Vagina (tissue), 2 donors: Measurements from ENCODE around the gene RTP3.
"Not testable (repeated sequence)": the region's sequence is repeated elsewhere in the genome, so short reads cannot be mapped to it uniquely, and the experiment has no call there.

Experiments used
- CTCF ChIP-seq, 3 experiments: fragments of 450-650 bp in 2 of 3; fragments of 200-600 bp in 1 of 3; sonication (generic) in 1 of 3; IDR thresholded peaks; one replicate each; pipeline ENCODE4 v1.5.1; 2017 to 2019; ENCODE audit warnings: antibody characterized with exemption in 3 of 3, mild to moderate bottlenecking in 2 of 3, moderate library complexity in 2 of 3
- POLR2A ChIP-seq, 2 donors: fragments of 450-650 bp; IDR thresholded peaks; one replicate each; pipeline ENCODE4 v1.6.1; 2017; ENCODE audit warnings: antibody characterized with exemption in 2 of 2, mild to moderate bottlenecking in 2 of 2, moderate library complexity in 2 of 2

GRCh38 chr3:46522201-46522600, 24.4 kb downstream of the RTP3 start:
- not testable (repeated sequence) for TF ChIP-seq CTCF, POLR2A (IDR thresholded peaks at IDR 0.05)
